Ishikawa (cell line): ENCODE data around the gene KCNN3.

ENCODE experiments used
- CEBPB ChIP-seq: IDR thresholded peaks from 2 replicates; pipeline ENCODE4 v1.6.1; 2012
- FOXM1 ChIP-seq: IDR thresholded peaks from 2 replicates; pipeline ENCODE4 v1.6.1; 2012; ENCODE audit warnings: low read depth, borderline replicate concordance
- MAX ChIP-seq: IDR thresholded peaks from 2 replicates; pipeline ENCODE4 v1.6.1; 2012
- TAF1 ChIP-seq: IDR thresholded peaks from 2 replicates; pipeline ENCODE4 v1.6.1; 2012; ENCODE audit warnings: low read depth, mild to moderate bottlenecking
- TEAD4 ChIP-seq: IDR thresholded peaks from 2 replicates; pipeline ENCODE4 v1.6.1; 2012
- YY1 ChIP-seq: IDR thresholded peaks from 2 replicates; pipeline ENCODE4 v1.6.1; 2012; ENCODE audit warnings: low read depth

- TF ChIP-seq MAX: no peak
- no peak for TF ChIP-seq TAF1
- TF ChIP-seq TEAD4: no peak
- TF ChIP-seq FOXM1: no peak
- no peak for TF ChIP-seq YY1
- TF ChIP-seq CEBPB: no peak
Observed at GRCh38 chr1:154857022-154857421, 13.1 kb downstream of the KCNN3 start.
